Lower lobe of right lung (tissue), 2 donors: ENCODE data around the gene STRADA. TPM values are rescaled to one million over a fixed set of nuclear protein-coding genes. Genes with fewer than 3 reads are reported as not detected.

Source experiments
- ATAC-seq, 2 donors: fragments of 200-7000 bp; cut with Tn5 transposase; one replicate each; pipeline ENCODE4 v1.9.1; 2020 to 2022; ENCODE audit warnings: mild to moderate bottlenecking in 2 of 2, moderate library complexity in 2 of 2
- DNase-seq: peaks from one replicate; pipeline ENCODE4 v3.0.0-alpha.2; 2020
- H3K27ac ChIP-seq: fragments of 200-600 bp; one replicate; pipeline ENCODE4 v1.8.0; 2022
- H3K27me3 ChIP-seq: fragments of 200-600 bp; one replicate; pipeline ENCODE4 v1.8.0; 2022; ENCODE audit warnings: low read depth
- H3K36me3 ChIP-seq: fragments of 200-600 bp; one replicate; pipeline ENCODE4 v1.8.0; 2022; ENCODE audit warnings: mild to moderate bottlenecking
- H3K4me1 ChIP-seq: fragments of 200-600 bp; one replicate; pipeline ENCODE4 v1.8.0; 2022
- H3K4me3 ChIP-seq: fragments of 200-600 bp; one replicate; pipeline ENCODE4 v1.8.0; 2022; ENCODE audit warnings: mild to moderate bottlenecking
- H3K9me3 ChIP-seq: fragments of 200-600 bp; one replicate; pipeline ENCODE4 v1.8.0; 2022
- CTCF ChIP-seq: fragments of 200-600 bp; IDR thresholded peaks from one replicate; pipeline ENCODE4 v1.8.0; 2022; ENCODE audit warnings: antibody characterized with exemption, mild to moderate bottlenecking
- intact Hi-C: fragments of 100-400 bp; cut with DNase I; formaldehyde crosslinking; loops from one replicate; pipeline ENCODE4 v1.11.0; 2022
- total RNA-seq: library from RNA; stranded (reverse); fragmentation: NEBNext Ultra II Directional; extraction: Animal tissue kit (Norgen Biotek cat#: 25700); gene quantifications from one replicate; pipeline ENCODE4 v1.2.1, GENCODE V29; 2021
- donor health status: DM: no; HTN: yes; CAD: no; lungs with severe emphysema.

The STRADA gene
- total RNA-seq, 1 donor from 2014 or later: 32.8 TPM

- TF ChIP-seq CTCF: no peak
- Histone ChIP-seq H3K9me3 (no peaks in the 10 kb centered on the region), H3K36me3 (peaks cover 43% of the 10 kb centered on the region), H3K4me1 (peaks cover 48% of the 10 kb centered on the region), H3K4me3 (peak overlapping the region; percentile 27), H3K27me3 (no peaks in the 10 kb centered on the region), H3K27ac (peak overlapping the region; percentile 76)
- DNase-seq: peak; percentile 86
- intact Hi-C loops: no loop called here
- peak; percentile 92 to 95 for ATAC-seq
Observed at GRCh38 chr17:63675607-63676546, 65.7 kb downstream of the STRADA start.

GRCh38 chr17:63675231-63675606 is 66.4 kb downstream of the STRADA start:
- intact Hi-C loops: no loop called here
- DNase-seq (no peak), ATAC-seq (peak; percentile 56 to 57)
- no peak for TF ChIP-seq CTCF
- H3K27me3 ChIP-seq: no peaks in the 10 kb centered on the region
- no peaks in the 10 kb centered on the region for H3K9me3 ChIP-seq
- peak overlapping the region; percentile 27 for H3K4me3 ChIP-seq
- H3K36me3 ChIP-seq: peaks cover 49% of the 10 kb centered on the region
- H3K27ac ChIP-seq: peak overlapping the region; percentile 76
- H3K4me1 ChIP-seq: peaks cover 44% of the 10 kb centered on the region

- Histone ChIP-seq H3K4me3 (no peak overlapping the region), H3K36me3 (peaks cover 57% of the 10 kb centered on the region)
Observed at GRCh38 chr17:63672856-63673255, 68.7 kb downstream of the STRADA start.

GRCh38 chr17:63665527-63666214 is 75.9 kb downstream of the STRADA start:
- intact Hi-C loops: no loop called here
- DNase-seq (no peak), ATAC-seq (peak; percentile 80 to 87)
- peaks cover 94% of the 10 kb centered on the region for H3K36me3 ChIP-seq
- H3K27me3 ChIP-seq: no peaks in the 10 kb centered on the region
- no peak overlapping the region for H3K4me3 ChIP-seq
- no peaks in the 10 kb centered on the region for H3K9me3 ChIP-seq
- TF ChIP-seq CTCF: no peak
- H3K27ac ChIP-seq: peak overlapping the region; percentile 63
- H3K4me1 ChIP-seq: peaks cover 27% of the 10 kb centered on the region

More at GRCh38 chr17:63672856-63673255, 68.7 kb downstream of the STRADA start:
- no peak for ATAC-seq
- Histone ChIP-seq H3K4me1 (peaks cover 37% of the 10 kb centered on the region), H3K9me3 (no peaks in the 10 kb centered on the region), H3K27ac (no peak overlapping the region), H3K27me3 (no peaks in the 10 kb centered on the region)
- DNase-seq: no peak
- intact Hi-C loops: no loop called here
- no peak for TF ChIP-seq CTCF

- no peaks in the 10 kb centered on the region for H3K27me3 ChIP-seq
- TF ChIP-seq CTCF: no peak
- no peak overlapping the region for H3K4me3 ChIP-seq
- H3K27ac ChIP-seq: no peak overlapping the region
- intact Hi-C loops: no loop called here
- ATAC-seq (no peak), DNase-seq (no peak)
- no peaks in the 10 kb centered on the region for H3K9me3 ChIP-seq
- peaks cover 8% of the 10 kb centered on the region for H3K4me1 ChIP-seq
- H3K36me3 ChIP-seq: peaks cover 84% of the 10 kb centered on the region
Observed at GRCh38 chr17:63659850-63660249, 81.7 kb downstream of the STRADA start.
